ENCODE results near the gene XXYLT1.

XXYLT1 gene

GRCh38 chr3:195149292-195150030 is 121.5 kb downstream of the XXYLT1 start:
- no peak for DNase-seq (ENCODE audit: insufficient read length, low spot score)
- no peak for FAIRE-seq
- TF ChIP-seq POLR2A (IDR thresholded peaks at IDR 0.05; ENCODE audit: low read depth, low read length) = no peak

- DNase-seq (ENCODE audit: insufficient read length, low spot score) (no peak), FAIRE-seq (no peak)
- TF ChIP-seq POLR2A (IDR thresholded peaks at IDR 0.05; ENCODE audit: low read depth, low read length) = no peak
Measured at GRCh38 chr3:195148549-195148948, 122.4 kb downstream of the XXYLT1 start.

GRCh38 chr3:195147649-195148080 is 123.3 kb downstream of the XXYLT1 start:
- DNase-seq (ENCODE audit: insufficient read length, low spot score) (no peak), FAIRE-seq (no peak)
- TF ChIP-seq POLR2A (IDR thresholded peaks at IDR 0.05; ENCODE audit: low read depth, low read length) = no peak

- FAIRE-seq (no peak), DNase-seq (ENCODE audit: insufficient read length, low spot score) (no peak)
- no peak for TF ChIP-seq POLR2A (IDR thresholded peaks at IDR 0.05; ENCODE audit: low read depth, low read length)
Measured at GRCh38 chr3:195146131-195146530, 124.8 kb downstream of the XXYLT1 start.

- DNase-seq (ENCODE audit: insufficient read length, low spot score) = no peak
- no peak for FAIRE-seq
- TF ChIP-seq POLR2A (IDR thresholded peaks at IDR 0.05; ENCODE audit: low read depth, low read length) = no peak
Measured at GRCh38 chr3:195145579-195145978, 125.4 kb downstream of the XXYLT1 start.

GRCh38 chr3:195143221-195143620 is 127.7 kb downstream of the XXYLT1 start:
- no peak for TF ChIP-seq POLR2A (IDR thresholded peaks at IDR 0.05; ENCODE audit: low read depth, low read length)
- no peak for FAIRE-seq

GRCh38 chr3:195142519-195142918 is 128.4 kb downstream of the XXYLT1 start:
- no peak for FAIRE-seq
- no peak for DNase-seq (ENCODE audit: insufficient read length, low spot score)
- TF ChIP-seq POLR2A (IDR thresholded peaks at IDR 0.05; ENCODE audit: low read depth, low read length) = no peak

More at GRCh38 chr3:195143221-195143620, 127.7 kb downstream of the XXYLT1 start:
- DNase-seq (ENCODE audit: insufficient read length, low spot score) = no peak

- no peak for DNase-seq (ENCODE audit: insufficient read length, low spot score)
- no peak for TF ChIP-seq POLR2A (IDR thresholded peaks at IDR 0.05; ENCODE audit: low read depth, low read length)
- FAIRE-seq = no peak
Measured at GRCh38 chr3:195140816-195141793, 129.9 kb downstream of the XXYLT1 start.

GRCh38 chr3:195140410-195140809 is 130.5 kb downstream of the XXYLT1 start:
- no peak for TF ChIP-seq POLR2A (IDR thresholded peaks at IDR 0.05; ENCODE audit: low read depth, low read length)
- DNase-seq (ENCODE audit: insufficient read length, low spot score) (no peak), FAIRE-seq (no peak)

- peak; percentile 89 for DNase-seq (ENCODE audit: insufficient read length, low spot score)
- TF ChIP-seq POLR2A (IDR thresholded peaks at IDR 0.05; ENCODE audit: low read depth, low read length) = no peak
- peak; percentile 95 for FAIRE-seq
Measured at GRCh38 chr3:195139876-195140240, 131.1 kb downstream of the XXYLT1 start.

- DNase-seq (ENCODE audit: insufficient read length, low spot score) (no peak), FAIRE-seq (no peak)
- TF ChIP-seq POLR2A (IDR thresholded peaks at IDR 0.05; ENCODE audit: low read depth, low read length) = no peak
Measured at GRCh38 chr3:195139091-195139875, 131.7 kb downstream of the XXYLT1 start.

GRCh38 chr3:195137638-195138588 is 133.0 kb downstream of the XXYLT1 start:
- DNase-seq (ENCODE audit: insufficient read length, low spot score) (no peak), FAIRE-seq (no peak)
- no peak for TF ChIP-seq POLR2A (IDR thresholded peaks at IDR 0.05; ENCODE audit: low read depth, low read length)

- FAIRE-seq (no peak), DNase-seq (ENCODE audit: insufficient read length, low spot score) (no peak)
- TF ChIP-seq POLR2A (IDR thresholded peaks at IDR 0.05; ENCODE audit: low read depth, low read length) = no peak
Measured at GRCh38 chr3:195135917-195136316, 135.0 kb downstream of the XXYLT1 start.

Data from H54 (cell line).